Measurements from ENCODE around the gene PFDN6. TPM values are rescaled to one million over a fixed set of nuclear protein-coding genes. Genes with fewer than 3 reads are reported as not detected.

Gene PFDN6
- total and polyA plus RNA-seq, 9 of the 15 experiments (the other 6 are each of a cell fraction or from before 2014, with no cell fraction given) = 6.8 to 475 (median 216) TPM

GRCh38 chr6:33276864-33277662, 12.3 kb upstream of the PFDN6 start, which contains the start of gene B3GALT4 (continued):
- peak; percentile 96; the same call in 1 of the 2 replicates for TF ChIP-seq E2F5 (CRISPR knock-in tag; IDR thresholded peaks at IDR 0.05)
- TF ChIP-seq RB1 (IDR thresholded peaks at IDR 0.05; ENCODE audit: low read depth) = peak; percentile 96
- TF ChIP-seq E2F3 (CRISPR knock-in tag; IDR thresholded peaks at IDR 0.05) = 0 out of 2 replicates have a peak, but pooled peaks have one; percentile 49
- TF ChIP-seq TFAP4 (CRISPR knock-in tag; IDR thresholded peaks at IDR 0.05; ENCODE audit: borderline replicate concordance) = peak; percentile 92
- TF ChIP-seq GTF2F1 (IDR thresholded peaks at IDR 0.05; ENCODE audit: low read depth, low read length) = no peak
- peak; percentile 58; the same call in 1 of the 2 replicates for TF ChIP-seq RREB1 (CRISPR knock-in tag; IDR thresholded peaks at IDR 0.05)
- no peak for TF ChIP-seq PPARD (CRISPR knock-in tag; IDR thresholded peaks at IDR 0.05)
- TF ChIP-seq E2F8 (IDR thresholded peaks at IDR 0.05; ENCODE audit: low read depth, partially characterized antibody) = peak; percentile 82
- peak; percentile 89 for TF ChIP-seq GABPB1 (CRISPR knock-in tag; IDR thresholded peaks at IDR 0.05)
- peak; percentile 87 for TF ChIP-seq ZNF445 (CRISPR knock-in tag; IDR thresholded peaks at IDR 0.05; ENCODE audit: low read depth)
- peak; percentile 77 for TF ChIP-seq ZNF740 (CRISPR knock-in tag; IDR thresholded peaks at IDR 0.05)
- TF ChIP-seq ZNF740 (tag; IDR thresholded peaks at IDR 0.05) = no peak; a peak in 1 of 4 replicates
- peak; percentile 82 for TF ChIP-seq CREM (IDR thresholded peaks at IDR 0.05; ENCODE audit: low read depth)
- peak; percentile 70 for TF ChIP-seq SIN3B (IDR thresholded peaks at IDR 0.05; ENCODE audit: low read depth)

Data from K562 (cell line).